Smooth muscle cell (in vitro differentiated cells): ENCODE data around the gene RHBDF1. TPM values are rescaled to one million over a fixed set of nuclear protein-coding genes. Genes with fewer than 3 reads are reported as not detected.

Experiments
- DNase-seq: peaks from one replicate; lab custom pipeline; 2025; ENCODE audit not compliant: unreplicated experiment; lab: John Stamatoyannopoulos, UW
- H2AFZ ChIP-seq: fragments of 200-600 bp; sonication (generic); 2 replicates; pipeline ENCODE4 v1.6.0; 2016; ENCODE audit warnings: antibody characterized with exemption, low read depth, mild to moderate bottlenecking
- H3F3A ChIP-seq: fragments of 200-600 bp; sonication (generic); 2 replicates; pipeline ENCODE4 v1.6.0; 2017; ENCODE audit warnings: antibody characterized with exemption, low read depth
- H3K27ac ChIP-seq: fragments of 200-600 bp; sonication (generic); 2 replicates; pipeline ENCODE4 v1.5.1; 2016; ENCODE audit warnings: low read depth, mild to moderate bottlenecking
- H3K27me3 ChIP-seq: fragments of 200-600 bp; sonication (generic); 2 replicates; pipeline ENCODE4 v1.6.1; 2016; ENCODE audit warnings: low read depth, mild to moderate bottlenecking
- H3K36me3 ChIP-seq: fragments of 200-600 bp; sonication (generic); 2 replicates; pipeline ENCODE4 v1.5.1; 2016; ENCODE audit warnings: low read depth
- H3K4me1 ChIP-seq: fragments of 200-600 bp; sonication (generic); 2 replicates; pipeline ENCODE4 v1.5.1; 2016; ENCODE audit warnings: low read depth
- H3K4me2 ChIP-seq: fragments of 200-600 bp; sonication (generic); 2 replicates; pipeline ENCODE4 v1.6.0; 2016; ENCODE audit warnings: mild to moderate bottlenecking
- H3K4me3 ChIP-seq: fragments of 200-600 bp; sonication (generic); 2 replicates; pipeline ENCODE4 v1.5.1; 2016; ENCODE audit warnings: mild to moderate bottlenecking
- H3K79me2 ChIP-seq: fragments of 200-600 bp; sonication (generic); 2 replicates; pipeline ENCODE4 v1.6.0; 2016; ENCODE audit warnings: low read depth, mild to moderate bottlenecking
- H3K9ac ChIP-seq: fragments of 200-600 bp; sonication (generic); 2 replicates; pipeline ENCODE4 v1.6.0; 2016; ENCODE audit warnings: low read depth
- H3K9me3 ChIP-seq: fragments of 200-600 bp; sonication (generic); replicated peaks from 2 replicates; pipeline ENCODE4 v1.5.1; 2016; ENCODE audit warnings: low read depth
- H4K20me1 ChIP-seq: fragments of 200-600 bp; sonication (generic); 2 replicates; pipeline ENCODE4 v1.6.0; 2016; ENCODE audit warnings: low read depth
- CTCF ChIP-seq: fragments of 200-600 bp; sonication (generic); IDR thresholded peaks from 2 replicates; pipeline ENCODE4 v1.5.1; 2017; ENCODE audit warnings: borderline replicate concordance, mild to moderate bottlenecking, antibody characterized with exemption; ENCODE audit not compliant: insufficient read depth, poor library complexity, severe bottlenecking
- WGBS: methylation state at CpG from one replicate; pipeline ENCODE4 v1.1.7; 2016; ENCODE audit warnings: low lambda C conversion rate; 5-methylcytosine and 5-hydroxymethylcytosine counted together
- polyA plus RNA-seq: library from polyadenylated mRNA; unstranded; fragments of >200 nt; fragmentation: Nextera tagmentation; extraction: Ambion mirVana; gene quantifications from 2 replicates; pipeline ENCODE4 v1.2.1, GENCODE V29; 2016
- total RNA-seq: library from RNA; depleted of rRNA; stranded (reverse); fragments of >200 nt; gene quantifications from 2 replicates; pipeline ENCODE4 v1.2.3, GENCODE V29; 2014

RHBDF1 gene
- total and polyA plus RNA-seq, 2 experiments from 2014 or later, result 41.4 to 68.0 TPM

- no peaks in the 10 kb centered on the region for H4K20me1 ChIP-seq
- 91% methylated on average over 5 of the region's 5 CpGs for WGBS
- H3K4me3 ChIP-seq, result no peak overlapping the region
Observed at GRCh38 chr16:45454-45853, 27.0 kb downstream of the RHBDF1 start.

GRCh38 chr16:44655-45054, 27.8 kb downstream of the RHBDF1 start:
- Histone ChIP-seq H3K36me3 (no peaks in the 10 kb centered on the region), H3K27me3 (no peaks in the 10 kb centered on the region), H3K27ac (no peak overlapping the region), H2AFZ (no peak overlapping the region), H3K4me3 (no peak overlapping the region), H3K4me2 (no peak overlapping the region), H4K20me1 (no peaks in the 10 kb centered on the region), H3K9me3 (no peaks in the 10 kb centered on the region), H3K9ac (no peak overlapping the region), H3F3A (no peaks in the 10 kb centered on the region), H3K4me1 (no peaks in the 10 kb centered on the region), H3K79me2 (no peaks in the 10 kb centered on the region)
- WGBS, result 95% methylated on average over 8 of the region's 8 CpGs
- no peak for TF ChIP-seq CTCF
- DNase-seq, result no peak

More at GRCh38 chr16:45454-45853, 27.0 kb downstream of the RHBDF1 start:
- Histone ChIP-seq H2AFZ (no peak overlapping the region), H3F3A (no peaks in the 10 kb centered on the region), H3K4me2 (no peak overlapping the region), H3K36me3 (no peaks in the 10 kb centered on the region), H3K9ac (no peak overlapping the region), H3K4me1 (no peaks in the 10 kb centered on the region), H3K27me3 (no peaks in the 10 kb centered on the region), H3K79me2 (no peaks in the 10 kb centered on the region), H3K27ac (no peak overlapping the region), H3K9me3 (no peaks in the 10 kb centered on the region)
- no peak for TF ChIP-seq CTCF
- DNase-seq, result no peak

- DNase-seq, result no peak
- H3K27me3 ChIP-seq, result no peaks in the 10 kb centered on the region
- no peaks in the 10 kb centered on the region for H3K4me1 ChIP-seq
- H3K79me2 ChIP-seq, result no peaks in the 10 kb centered on the region
- H3K9ac ChIP-seq, result no peak overlapping the region
- H4K20me1 ChIP-seq, result no peaks in the 10 kb centered on the region
- no peak overlapping the region for H3K4me3 ChIP-seq
- no peak for TF ChIP-seq CTCF
- no peaks in the 10 kb centered on the region for H3F3A ChIP-seq
- no peak overlapping the region for H3K27ac ChIP-seq
- no peak overlapping the region for H2AFZ ChIP-seq
- no peaks in the 10 kb centered on the region for H3K36me3 ChIP-seq
- H3K9me3 ChIP-seq, result no peaks in the 10 kb centered on the region
- H3K4me2 ChIP-seq, result no peak overlapping the region
- WGBS, result 81% methylated on average over 5 of the region's 5 CpGs
Observed at GRCh38 chr16:43294-43693, 29.1 kb downstream of the RHBDF1 start.

- H4K20me1 ChIP-seq, result no peaks in the 10 kb centered on the region
- WGBS, result 95% methylated on average over 4 of the region's 4 CpGs
- H3K79me2 ChIP-seq, result no peaks in the 10 kb centered on the region
- no peak for TF ChIP-seq CTCF
- no peak overlapping the region for H3K27ac ChIP-seq
- H3K9me3 ChIP-seq, result no peaks in the 10 kb centered on the region
- H3K27me3 ChIP-seq, result no peaks in the 10 kb centered on the region
- H3K9ac ChIP-seq, result no peak overlapping the region
- H3K4me3 ChIP-seq, result no peak overlapping the region
- no peaks in the 10 kb centered on the region for H3F3A ChIP-seq
- no peaks in the 10 kb centered on the region for H3K36me3 ChIP-seq
- H3K4me2 ChIP-seq, result no peak overlapping the region
- no peaks in the 10 kb centered on the region for H3K4me1 ChIP-seq
- H2AFZ ChIP-seq, result no peak overlapping the region
- DNase-seq, result no peak
Observed at GRCh38 chr16:42691-43090, 29.7 kb downstream of the RHBDF1 start.
